ENCODE measurements around the gene MAPK10. TPM values are rescaled to one million over a fixed set of nuclear protein-coding genes. Genes with fewer than 3 reads are reported as not detected.

The MAPK10 gene
- total and polyA plus RNA-seq, 2 experiments from 2014 or later = 5.9 to 14.8 TPM

GRCh38 chr4:86358257-86358656, 1.6 kb downstream of the MAPK10 start:
- peaks cover 6% of the 10 kb centered on the region for H3K4me1 ChIP-seq (ENCODE audit: insufficient read depth)
- WGBS (ENCODE audit: low lambda C conversion rate, missing lambda C conversion rate) = 55% methylated on average over 3 of the region's 3 CpGs
- H3K4me2 ChIP-seq = peak overlapping the region; percentile 65
- no peaks in the 10 kb centered on the region for H3K36me3 ChIP-seq (replicated peaks; ENCODE audit: insufficient read depth, low read depth)
- no peaks in the 10 kb centered on the region for H3K27me3 ChIP-seq
- no peak overlapping the region for H3K4me3 ChIP-seq
- no peaks in the 10 kb centered on the region for H3K79me2 ChIP-seq
- H4K20me1 ChIP-seq (ENCODE audit: insufficient read depth, poor library complexity, severe bottlenecking) = no peaks in the 10 kb centered on the region
- H3K27ac ChIP-seq = no peak overlapping the region
- no peak overlapping the region for H2AFZ ChIP-seq
- no peaks in the 10 kb centered on the region for H3K9me2 ChIP-seq (replicated peaks; ENCODE audit: insufficient read depth)
- no peak for TF ChIP-seq CTCF (IDR thresholded peaks at IDR 0.05; ENCODE audit: poor library complexity)
- no peak for TF ChIP-seq EZH2 (IDR thresholded peaks at IDR 0.05; ENCODE audit: borderline replicate concordance)
- no peak for TF ChIP-seq EZH2phosphoT487 (IDR thresholded peaks at IDR 0.05; ENCODE audit: low read depth, severe bottlenecking, unreplicated experiment)
- H3K9me3 ChIP-seq (ENCODE audit: low read depth) = no peaks in the 10 kb centered on the region
- peak; percentile 32 for DNase-seq (ENCODE audit: low spot score)

- no peaks in the 10 kb centered on the region for H3K9me2 ChIP-seq (replicated peaks; ENCODE audit: insufficient read depth)
- whole genome bisulfite sequencing (ENCODE audit: low lambda C conversion rate, missing lambda C conversion rate) = 25% methylated on average over 1 of the region's 1 CpG
- TF ChIP-seq EZH2phosphoT487 (IDR thresholded peaks at IDR 0.05; ENCODE audit: low read depth, severe bottlenecking, unreplicated experiment) (no peak), CTCF (IDR thresholded peaks at IDR 0.05; ENCODE audit: poor library complexity) (no peak), EZH2 (IDR thresholded peaks at IDR 0.05; ENCODE audit: borderline replicate concordance) (no peak)
Measured at GRCh38 chr4:86357608-86358007, 2.2 kb downstream of the MAPK10 start.

GRCh38 chr4:86356425-86357210, 3.2 kb downstream of the MAPK10 start:
- TF ChIP-seq EZH2 (IDR thresholded peaks at IDR 0.05; ENCODE audit: borderline replicate concordance) = no peak
- TF ChIP-seq CTCF (IDR thresholded peaks at IDR 0.05; ENCODE audit: poor library complexity) = no peak
- no peak for TF ChIP-seq EZH2phosphoT487 (IDR thresholded peaks at IDR 0.05; ENCODE audit: low read depth, severe bottlenecking, unreplicated experiment)
- H3K4me2 ChIP-seq = no peak overlapping the region
- no peaks in the 10 kb centered on the region for H3K36me3 ChIP-seq (replicated peaks; ENCODE audit: insufficient read depth, low read depth)
- H3K27ac ChIP-seq = no peak overlapping the region
- H3K4me3 ChIP-seq = no peak overlapping the region
- no peaks in the 10 kb centered on the region for H3K27me3 ChIP-seq
- no peak for DNase-seq (ENCODE audit: low spot score)
- H3K9me3 ChIP-seq (ENCODE audit: low read depth) = no peaks in the 10 kb centered on the region
- no peaks in the 10 kb centered on the region for H4K20me1 ChIP-seq (ENCODE audit: insufficient read depth, poor library complexity, severe bottlenecking)
- H3K79me2 ChIP-seq = no peaks in the 10 kb centered on the region
- WGBS (ENCODE audit: low lambda C conversion rate, missing lambda C conversion rate) = 93% methylated on average over 4 of the region's 4 CpGs
- peaks cover 6% of the 10 kb centered on the region for H3K4me1 ChIP-seq (ENCODE audit: insufficient read depth)
- H3K9me2 ChIP-seq (replicated peaks; ENCODE audit: insufficient read depth) = no peaks in the 10 kb centered on the region
- no peak overlapping the region for H2AFZ ChIP-seq

More at GRCh38 chr4:86357608-86358007, 2.2 kb downstream of the MAPK10 start:
- Histone ChIP-seq H2AFZ (no peak overlapping the region), H3K36me3 (replicated peaks; ENCODE audit: insufficient read depth, low read depth) (no peaks in the 10 kb centered on the region), H3K4me2 (peak overlapping the region; percentile 65), H3K4me1 (ENCODE audit: insufficient read depth) (peaks cover 6% of the 10 kb centered on the region), H3K4me3 (no peak overlapping the region), H3K79me2 (no peaks in the 10 kb centered on the region), H3K27ac (no peak overlapping the region), H3K9me3 (ENCODE audit: low read depth) (no peaks in the 10 kb centered on the region), H3K27me3 (no peaks in the 10 kb centered on the region), H4K20me1 (ENCODE audit: insufficient read depth, poor library complexity, severe bottlenecking) (no peaks in the 10 kb centered on the region)
- no peak for DNase-seq (ENCODE audit: low spot score)

All from hepatocyte (in vitro differentiated cells).